GM12874 (cell line): Measurements from ENCODE around the gene ZNF358.

Experiments used
- TF ChIP-seq, protein P1 (sequence below): IDR thresholded peaks from 2 replicates; pipeline ENCODE4 v1.5.1; 2011; ENCODE audit warnings: low read depth, mild to moderate bottlenecking, control low read depth, low read length, moderate library complexity; ENCODE audit not compliant: insufficient read depth

Gene ZNF358

DNA sequence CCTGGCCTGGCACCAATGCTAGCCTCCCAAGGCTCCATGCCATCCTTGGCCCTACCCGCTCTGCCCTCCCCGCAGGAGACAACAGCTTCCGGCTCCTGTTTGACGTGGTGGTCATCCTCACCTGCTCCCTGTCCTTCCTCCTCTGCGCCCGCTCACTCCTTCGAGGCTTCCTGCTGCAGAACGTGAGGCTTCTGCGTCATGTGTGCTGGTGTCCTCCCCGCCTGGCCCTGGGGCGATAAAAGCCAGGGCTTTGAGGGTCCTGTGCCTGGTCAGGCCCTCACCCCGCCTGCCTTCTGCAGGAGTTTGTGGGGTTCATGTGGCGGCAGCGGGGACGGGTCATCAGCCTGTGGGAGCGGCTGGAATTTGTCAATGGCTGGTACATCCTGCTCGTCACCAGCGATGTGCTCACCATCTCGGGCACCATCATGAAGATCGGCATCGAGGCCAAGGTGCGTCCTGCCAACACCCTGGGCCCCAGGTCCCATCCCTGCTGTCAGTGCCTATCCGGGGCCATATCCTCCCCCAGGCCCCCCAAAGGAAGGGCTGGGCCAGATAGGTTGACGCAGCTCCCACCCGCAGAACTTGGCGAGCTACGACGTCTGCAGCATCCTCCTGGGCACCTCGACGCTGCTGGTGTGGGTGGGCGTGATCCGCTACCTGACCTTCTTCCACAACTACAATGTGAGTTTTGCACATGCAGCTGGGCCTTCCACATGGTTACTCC lies 12.8 kb downstream of the ZNF358 start:
- TF ChIP-seq, protein P1, sequence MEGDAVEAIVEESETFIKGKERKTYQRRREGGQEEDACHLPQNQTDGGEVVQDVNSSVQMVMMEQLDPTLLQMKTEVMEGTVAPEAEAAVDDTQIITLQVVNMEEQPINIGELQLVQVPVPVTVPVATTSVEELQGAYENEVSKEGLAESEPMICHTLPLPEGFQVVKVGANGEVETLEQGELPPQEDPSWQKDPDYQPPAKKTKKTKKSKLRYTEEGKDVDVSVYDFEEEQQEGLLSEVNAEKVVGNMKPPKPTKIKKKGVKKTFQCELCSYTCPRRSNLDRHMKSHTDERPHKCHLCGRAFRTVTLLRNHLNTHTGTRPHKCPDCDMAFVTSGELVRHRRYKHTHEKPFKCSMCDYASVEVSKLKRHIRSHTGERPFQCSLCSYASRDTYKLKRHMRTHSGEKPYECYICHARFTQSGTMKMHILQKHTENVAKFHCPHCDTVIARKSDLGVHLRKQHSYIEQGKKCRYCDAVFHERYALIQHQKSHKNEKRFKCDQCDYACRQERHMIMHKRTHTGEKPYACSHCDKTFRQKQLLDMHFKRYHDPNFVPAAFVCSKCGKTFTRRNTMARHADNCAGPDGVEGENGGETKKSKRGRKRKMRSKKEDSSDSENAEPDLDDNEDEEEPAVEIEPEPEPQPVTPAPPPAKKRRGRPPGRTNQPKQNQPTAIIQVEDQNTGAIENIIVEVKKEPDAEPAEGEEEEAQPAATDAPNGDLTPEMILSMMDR: no peak

DNA sequence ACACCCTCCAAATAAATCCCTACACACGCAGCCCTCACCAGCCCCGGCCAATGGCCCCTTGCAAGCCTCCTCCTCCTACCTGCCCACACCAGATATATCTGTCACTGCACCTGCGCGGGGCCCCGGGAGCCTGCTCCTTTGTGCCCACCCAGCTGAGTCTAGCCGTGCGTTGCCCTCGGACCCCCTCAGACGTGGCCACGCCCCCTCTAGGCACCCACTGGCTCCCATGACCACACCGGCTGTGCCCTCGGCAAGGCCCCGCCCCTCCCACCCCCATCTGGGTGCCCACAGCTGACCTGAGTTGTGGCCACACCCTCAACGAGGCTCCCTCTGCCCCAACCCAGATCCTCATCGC lies 13.3 kb downstream of the ZNF358 start:
- TF ChIP-seq, protein P1: no peak

DNA sequence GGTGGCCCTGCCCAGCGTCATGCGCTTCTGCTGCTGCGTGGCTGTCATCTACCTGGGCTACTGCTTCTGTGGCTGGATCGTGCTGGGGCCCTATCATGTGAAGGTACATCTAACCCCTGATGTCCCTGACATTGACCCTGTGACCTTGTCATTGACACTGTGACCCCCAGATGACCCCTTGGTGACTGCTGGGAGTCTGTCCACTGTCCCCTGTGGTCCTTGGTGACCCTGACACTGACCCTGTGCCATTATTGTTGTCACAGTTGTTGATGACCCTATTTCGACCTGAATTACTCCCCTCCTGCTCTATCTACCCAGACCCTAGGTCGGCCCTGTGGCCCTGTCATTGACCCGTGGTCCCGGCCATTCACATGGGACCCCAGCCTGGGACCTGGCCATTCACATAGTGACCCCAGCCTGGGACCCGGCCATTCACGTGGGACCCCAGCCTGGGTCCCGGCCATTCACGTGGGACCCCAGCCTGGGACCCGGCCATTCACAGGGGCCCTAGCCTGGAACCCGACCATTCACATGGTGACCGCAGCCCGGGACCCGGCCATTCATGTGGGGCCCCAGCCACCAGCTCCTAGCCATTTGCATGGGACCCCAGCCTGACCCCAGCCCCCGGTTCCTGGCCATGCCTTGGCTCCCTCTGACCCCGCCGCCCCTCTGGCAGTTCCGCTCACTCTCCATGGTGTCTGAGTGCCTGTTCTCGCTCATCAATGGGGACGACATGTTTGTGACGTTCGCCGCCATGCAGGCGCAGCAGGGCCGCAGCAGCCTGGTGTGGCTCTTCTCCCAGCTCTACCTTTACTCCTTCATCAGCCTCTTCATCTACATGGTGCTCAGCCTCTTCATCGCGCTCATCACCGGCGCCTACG lies 13.9 kb downstream of the ZNF358 start:
- TF ChIP-seq, protein P1: no peak

GRCh38 chr19:7533281-7533885 lies 17.5 kb downstream of the ZNF358 start:
- TF ChIP-seq, protein P1: no peak

GRCh38 chr19:7533925-7534480 lies 18.1 kb downstream of the ZNF358 start:
- TF ChIP-seq, protein P1: no peak

- TF ChIP-seq, protein P1: no peak
Observed at GRCh38 chr19:7534531-7535046, 18.7 kb downstream of the ZNF358 start.
